ENCODE data around the gene INTS11. TPM values are rescaled to one million over a fixed set of nuclear protein-coding genes. Genes with fewer than 3 reads are reported as not detected.

The INTS11 gene
- total RNA-seq, 1 donor from 2014 or later = 129 TPM

DNA sequence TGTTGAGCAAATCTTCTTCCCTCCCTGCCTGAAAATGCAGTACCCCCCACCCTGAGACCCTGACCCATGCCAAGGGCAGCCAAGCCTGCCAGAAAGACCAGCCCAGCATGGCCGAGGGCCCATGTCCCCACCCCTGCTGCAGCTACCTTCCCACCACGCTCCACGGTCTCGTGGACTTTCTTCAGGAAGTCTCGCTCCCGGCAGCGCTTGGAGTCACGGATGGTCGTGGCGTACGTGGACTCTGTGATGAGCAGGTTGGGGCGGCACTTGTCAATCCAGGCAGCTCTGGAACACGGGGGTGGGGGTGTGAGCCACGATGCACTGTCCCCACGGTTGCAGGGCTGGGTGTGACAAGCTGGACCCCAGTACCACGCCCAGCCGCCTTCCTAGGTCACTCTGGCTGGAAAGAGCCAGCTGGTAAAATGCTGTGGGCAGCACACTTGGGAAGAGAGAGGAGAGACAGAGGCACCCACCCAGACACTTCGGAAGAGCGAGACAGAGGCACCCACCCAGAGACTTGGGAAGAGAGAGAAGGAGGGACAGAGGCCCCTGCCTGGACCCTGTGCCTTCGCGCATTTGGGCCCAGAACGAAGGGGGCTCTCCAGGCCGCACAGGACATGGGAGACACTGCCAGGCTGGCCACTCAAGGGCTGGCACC, 9.7 kb downstream of the INTS11 start:
- intact Hi-C loops (cut with micrococcal nuclease) = no loop called here

- intact Hi-C loops (cut with micrococcal nuclease) = no loop called here
Observed at GRCh38 chr1:1314237-1314586, 10.2 kb downstream of the INTS11 start.

- intact Hi-C loops (cut with micrococcal nuclease) = no loop called here
Observed at GRCh38 chr1:1313500-1314236, 10.8 kb downstream of the INTS11 start.

- intact Hi-C loops (cut with micrococcal nuclease) = no loop called here
Observed at GRCh38 chr1:1312450-1313314, 11.8 kb downstream of the INTS11 start.

GRCh38 chr1:1311107-1312104, 13.1 kb downstream of the INTS11 start:
- intact Hi-C loops (cut with micrococcal nuclease) = no loop called here

DNA sequence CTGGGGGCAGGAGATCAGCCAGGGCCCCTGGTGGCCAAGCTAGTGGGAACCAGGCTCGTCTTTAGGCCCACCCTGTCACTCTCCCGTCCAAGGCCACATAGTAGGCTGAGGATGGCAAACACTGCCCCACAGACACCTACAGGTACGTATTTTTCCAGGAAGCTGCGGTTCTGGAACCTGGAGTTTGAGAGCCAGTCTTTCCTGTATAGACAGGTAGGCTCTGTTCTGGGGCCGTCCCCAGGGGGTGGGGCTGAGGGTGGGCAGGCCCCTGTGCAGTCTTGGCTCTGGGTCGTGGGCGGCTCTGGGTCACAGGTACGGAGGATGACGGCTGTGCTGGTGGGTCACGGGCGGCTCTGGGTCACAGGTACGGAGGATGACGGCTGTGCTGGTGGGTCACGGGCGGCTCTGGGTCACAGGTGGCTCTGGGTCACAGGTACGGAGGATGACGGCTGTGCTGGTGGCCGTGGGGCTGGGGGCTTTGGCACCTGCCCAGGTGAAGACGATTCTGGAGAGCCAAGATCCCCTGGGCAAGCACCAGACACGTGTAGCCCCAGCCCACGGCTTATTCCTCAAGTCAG, 13.9 kb downstream of the INTS11 start:
- intact Hi-C loops (cut with micrococcal nuclease) = no loop called here

- intact Hi-C loops (cut with micrococcal nuclease) = no loop called here
Observed at GRCh38 chr1:1310109-1310385, 14.4 kb downstream of the INTS11 start.

- intact Hi-C loops (cut with micrococcal nuclease) = loop anchor here (2.0 to 5.0 kb wide), 6 partner anchors 77 to 598 kb away; partner anchors contain the start of genes B3GALT6, CCNL2, ISG15 and MIB2
Observed at GRCh38 chr1:1309251-1310108, 15.0 kb downstream of the INTS11 start.

- intact Hi-C loops (cut with micrococcal nuclease) = loop anchor here (1.0 to 5.0 kb wide), 13 partner anchors 15 to 598 kb away; partner anchors contain the start of genes ATAD3B, AURKAIP1, B3GALT6 and C1orf159
Observed at GRCh38 chr1:1308756-1309250, 15.7 kb downstream of the INTS11 start.

GRCh38 chr1:1307923-1308755, 16.3 kb downstream of the INTS11 start, which contains the start of the genes ACAP3 and PUSL1:
ACAP3 (minus strand) TSS chr1:1307930; CDS start chr1:1307815, 115 bp downstream.
PUSL1 (plus strand) TSS chr1:1308597; CDS start chr1:1308644, 47 bp downstream.
- intact Hi-C loops (cut with micrococcal nuclease) = loop anchor here (1.0 to 5.0 kb wide), 13 partner anchors 16 to 599 kb away; partner anchors contain the start of genes ATAD3B, AURKAIP1, B3GALT6 and C1orf159

- intact Hi-C loops (cut with micrococcal nuclease) = loop anchor here (5.0 kb wide), 4 partner anchors 75 to 600 kb away; partner anchors contain the start of genes B3GALT6, ISG15 and SDF4
Observed at GRCh38 chr1:1307261-1307922, 17.1 kb downstream of the INTS11 start.

- intact Hi-C loops (cut with micrococcal nuclease) = loop anchor here (5.0 kb wide), 4 partner anchors 74 to 601 kb away; partner anchors contain the start of genes B3GALT6, ISG15 and SDF4
Observed at GRCh38 chr1:1306661-1307260, 17.7 kb downstream of the INTS11 start.

- intact Hi-C loops (cut with micrococcal nuclease) = loop anchor here (5.0 kb wide), 4 partner anchors 74 to 601 kb away; partner anchors contain the start of genes B3GALT6, ISG15 and SDF4
Observed at GRCh38 chr1:1306070-1306660, 18.3 kb downstream of the INTS11 start.

DNA sequence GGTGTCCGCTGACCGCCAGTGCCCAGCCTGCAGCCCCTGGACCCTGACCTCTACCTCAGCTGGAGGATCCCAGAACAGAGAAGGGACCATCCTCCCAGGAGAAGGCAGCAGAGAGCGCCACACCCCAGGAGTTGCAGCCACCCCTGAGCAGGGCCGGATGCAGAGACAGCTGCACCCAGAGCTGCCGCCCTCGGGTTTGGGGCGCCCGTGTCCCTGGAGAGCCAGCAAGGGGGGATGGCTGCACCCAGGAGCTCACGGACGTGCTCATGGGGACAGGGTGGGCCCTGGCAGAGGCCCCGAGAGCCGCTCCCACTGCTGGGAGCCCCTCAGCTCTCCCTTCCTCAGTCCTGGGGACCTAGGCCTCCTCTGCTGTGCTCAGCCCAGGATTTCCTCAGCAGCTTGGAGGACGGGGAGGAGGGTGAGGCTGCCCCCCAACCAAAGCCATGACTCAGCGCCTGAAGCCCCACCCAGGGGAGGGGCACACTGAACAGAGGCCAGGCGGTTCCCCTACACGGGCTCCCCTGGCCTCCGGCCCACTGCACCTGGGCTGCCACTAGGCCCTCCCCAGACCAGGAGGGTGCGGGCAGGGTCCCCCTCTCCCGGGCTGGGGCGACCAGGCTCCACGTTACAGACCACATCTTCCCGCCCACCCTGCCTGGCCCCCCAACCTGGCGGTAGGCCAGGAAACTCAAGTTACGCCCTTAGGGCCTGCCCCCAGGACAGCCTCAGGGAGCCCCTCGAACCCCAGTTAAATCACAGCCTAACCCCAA, 19.0 kb downstream of the INTS11 start:
- intact Hi-C loops (cut with micrococcal nuclease) = loop anchor here (5.0 kb wide), 4 partner anchors 73 to 602 kb away; partner anchors contain the start of genes B3GALT6, ISG15 and SDF4

Data from T-helper 1 cell treated with Interleukin-12 subunit alpha and Interleukin-12 subunit beta and Interleukin-4 antibody, amounts not matched to agents 30 ng/mL and 1 ng/mL, for 36 hours (primary cell).